HEK293T (cell line): ENCODE results near the gene MYH14.

Experiments
- CTCF ChIA-PET: fragments of 350-600 bp; formaldehyde crosslinking; extraction: SDS; loops from one replicate; lab custom pipeline; 2021; ENCODE audit warnings: antibody characterized with exemption, inconsistent platforms; lab: Yijun Ruan, JAX
- POLR2A ChIA-PET: fragments of 350-600 bp; formaldehyde crosslinking; extraction: SDS; loops from one replicate; lab custom pipeline; 2020; ENCODE audit warnings: antibody characterized with exemption, inconsistent platforms; lab: Yijun Ruan, JAX
- DNase-seq: peaks from one replicate; pipeline ENCODE4 v3.0.0; 2012; ENCODE audit warnings: mixed read lengths; ENCODE audit errors: extremely low spot score
- ARNT ChIP-seq: fragments of 450-650 bp; IDR thresholded peaks from 2 replicates; pipeline ENCODE4 v1.6.1; 2017; ENCODE audit warnings: mild to moderate bottlenecking
- BHLHE40 ChIP-seq: fragments of 450-650 bp; IDR thresholded peaks from 2 replicates; pipeline ENCODE4 v1.6.1; 2016; ENCODE audit warnings: mild to moderate bottlenecking, moderate library complexity, borderline replicate concordance
- CTBP1 ChIP-seq: fragments of 450-650 bp; IDR thresholded peaks from 2 replicates; pipeline ENCODE4 v1.6.1; 2016; ENCODE audit warnings: borderline replicate concordance
- ELF4 ChIP-seq: fragments of 450-650 bp; IDR thresholded peaks from 2 replicates; pipeline ENCODE4 v1.6.1; 2017; ENCODE audit warnings: antibody characterized with exemption
- FOXA1 ChIP-seq: fragments of 450-650 bp; IDR thresholded peaks from 2 replicates; pipeline ENCODE4 v1.6.1; 2016; ENCODE audit warnings: mild to moderate bottlenecking
- FOXK2 ChIP-seq: fragments of 450-650 bp; IDR thresholded peaks from 2 replicates; pipeline ENCODE4 v1.6.1; 2016; ENCODE audit warnings: mild to moderate bottlenecking
- FOXM1 ChIP-seq: fragments of 450-650 bp; IDR thresholded peaks from 2 replicates; pipeline ENCODE4 v1.6.1; 2017; ENCODE audit warnings: mild to moderate bottlenecking, borderline replicate concordance
- HDGF ChIP-seq: fragments of 450-650 bp; IDR thresholded peaks from 2 replicates; pipeline ENCODE4 v1.6.1; 2017; ENCODE audit warnings: antibody characterized with exemption, borderline replicate concordance
- L3MBTL2 ChIP-seq: fragments of 450-650 bp; conservative IDR thresholded peaks from 2 replicates; pipeline ENCODE4 v1.6.1; 2016; ENCODE audit warnings: mild to moderate bottlenecking
- LEF1 ChIP-seq: fragments of 450-650 bp; IDR thresholded peaks from 2 replicates; pipeline ENCODE4 v1.6.1; 2017; ENCODE audit warnings: mild to moderate bottlenecking, borderline replicate concordance
- NFRKB ChIP-seq: fragments of 450-650 bp; IDR thresholded peaks from 2 replicates; pipeline ENCODE4 v1.6.1; 2016; ENCODE audit warnings: mild to moderate bottlenecking, moderate library complexity
- PKNOX1 ChIP-seq: fragments of 450-650 bp; IDR thresholded peaks from 2 replicates; pipeline ENCODE4 v1.6.1; 2016
- SP1 ChIP-seq: fragments of 450-650 bp; IDR thresholded peaks from 2 replicates; pipeline ENCODE4 v1.6.1; 2017
- SUZ12 ChIP-seq: fragments of 450-650 bp; IDR thresholded peaks from 2 replicates; pipeline ENCODE4 v1.6.1; 2016; ENCODE audit warnings: mild to moderate bottlenecking
- TARDBP ChIP-seq: fragments of 450-650 bp; IDR thresholded peaks from 2 replicates; pipeline ENCODE4 v1.6.1; 2016
- ZNF384 ChIP-seq: fragments of 450-650 bp; IDR thresholded peaks from 2 replicates; pipeline ENCODE4 v1.6.1; 2016

The MYH14 gene

GRCh38 chr19:50248413-50248812, 45.0 kb downstream of the MYH14 start:
- no peak for DNase-seq
- ChIA-PET CTCF (no interaction called here), POLR2A (no interaction called here)
- TF ChIP-seq FOXM1: no peak
- no peak for TF ChIP-seq SP1
- TF ChIP-seq PKNOX1: no peak
- no peak for TF ChIP-seq HDGF
- TF ChIP-seq FOXA1: no peak
- no peak for TF ChIP-seq BHLHE40
- no peak for TF ChIP-seq CTBP1
- no peak for TF ChIP-seq NFRKB
- no peak for TF ChIP-seq FOXK2
- no peak for TF ChIP-seq ARNT

- ChIA-PET CTCF (no interaction called here), POLR2A (no interaction called here)
- DNase-seq: no peak
- no peak for TF ChIP-seq FOXK2
- TF ChIP-seq PKNOX1: no peak
- TF ChIP-seq ELF4: no peak
- TF ChIP-seq ZNF384: no peak
- no peak for TF ChIP-seq FOXA1
- no peak for TF ChIP-seq FOXM1
- TF ChIP-seq CTBP1: no peak
- no peak for TF ChIP-seq SUZ12
- no peak for TF ChIP-seq L3MBTL2
- TF ChIP-seq SP1: no peak
- TF ChIP-seq NFRKB: no peak
- TF ChIP-seq LEF1: no peak
- TF ChIP-seq TARDBP: no peak
- TF ChIP-seq ARNT: no peak
- TF ChIP-seq BHLHE40: no peak
- TF ChIP-seq HDGF: no peak
Measured at GRCh38 chr19:50248826-50249225, 45.4 kb downstream of the MYH14 start.

DNA sequence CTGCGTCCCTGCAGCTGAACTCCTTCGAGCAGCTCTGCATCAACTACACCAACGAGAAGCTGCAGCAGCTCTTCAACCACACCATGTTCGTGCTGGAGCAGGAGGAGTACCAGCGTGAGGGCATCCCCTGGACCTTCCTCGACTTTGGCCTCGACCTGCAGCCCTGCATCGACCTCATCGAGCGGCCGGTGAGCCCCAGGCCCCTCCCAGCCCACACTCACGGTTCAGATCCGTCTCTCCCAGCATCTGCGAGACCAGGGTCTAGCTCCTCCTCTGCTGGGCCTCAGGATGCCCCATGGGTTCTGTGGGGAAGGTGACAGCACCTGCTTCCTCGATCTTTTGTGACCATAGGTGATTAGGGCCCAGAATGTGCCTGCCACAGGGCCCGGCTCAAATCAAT, 46.2 kb downstream of the MYH14 start:
- TF ChIP-seq HDGF (no peak), FOXK2 (no peak), ZNF384 (no peak), CTBP1 (no peak), SP1 (no peak), FOXA1 (no peak), LEF1 (no peak), PKNOX1 (no peak), SUZ12 (no peak), BHLHE40 (no peak), ELF4 (no peak), ARNT (no peak), L3MBTL2 (no peak), NFRKB (no peak), FOXM1 (no peak), TARDBP (no peak)

DNA sequence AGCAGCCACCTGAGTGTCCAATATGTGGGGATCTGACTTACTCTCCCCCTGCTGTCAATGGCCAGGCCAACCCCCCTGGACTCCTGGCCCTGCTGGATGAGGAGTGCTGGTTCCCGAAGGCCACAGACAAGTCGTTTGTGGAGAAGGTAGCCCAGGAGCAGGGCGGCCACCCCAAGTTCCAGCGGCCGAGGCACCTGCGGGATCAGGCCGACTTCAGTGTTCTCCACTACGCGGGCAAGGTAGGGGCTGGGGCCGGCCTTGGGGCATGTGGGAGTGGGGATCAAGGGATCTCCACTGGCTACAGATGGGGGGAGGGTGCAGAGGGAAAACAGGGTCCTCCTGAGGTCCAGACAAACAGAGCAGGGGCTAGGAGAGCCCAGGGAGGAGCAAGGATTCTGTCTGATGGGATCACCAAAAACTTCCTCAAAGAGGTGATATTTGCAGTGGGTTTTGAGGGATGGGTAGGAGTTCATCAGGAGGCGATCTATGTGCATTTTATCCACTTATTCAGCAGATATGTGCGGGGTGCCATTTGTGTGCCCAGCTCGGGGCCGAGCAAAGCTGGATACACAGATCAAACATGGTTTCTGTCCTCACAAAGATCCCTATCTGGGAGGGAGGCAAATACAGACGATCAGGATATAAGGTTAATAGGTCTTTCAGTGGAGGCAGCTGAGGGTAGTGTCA, 47.2 kb downstream of the MYH14 start:
- ChIA-PET POLR2A (no interaction called here), CTCF (no interaction called here)

More for the DNA sequence above, 46.2 kb downstream of the MYH14 start:
- POLR2A ChIA-PET: no interaction called here
- CTCF ChIA-PET: no interaction called here
- no peak for DNase-seq

GRCh38 chr19:50252111-50252886, 48.9 kb downstream of the MYH14 start:
- no peak for DNase-seq
- ChIA-PET CTCF (interaction anchor here (0.6 kb wide), 1 partner anchor 110 kb away, joined by 3 read pairs; no protein-coding TSS in a partner anchor), POLR2A (no interaction called here)
- TF ChIP-seq SUZ12 (no peak), LEF1 (no peak), FOXA1 (no peak), FOXM1 (no peak), ARNT (no peak), HDGF (no peak), TARDBP (no peak), ZNF384 (no peak), L3MBTL2 (no peak), SP1 (no peak), BHLHE40 (no peak), CTBP1 (no peak), ELF4 (no peak), FOXK2 (no peak), PKNOX1 (no peak)

More for the DNA sequence above, 47.2 kb downstream of the MYH14 start:
- no peak for DNase-seq
- TF ChIP-seq ARNT: no peak
